ENCODE data around the gene ETFRF1.
A peak's percentile ranks its signal among the peaks of the same experiment; 100 is the strongest.

ETFRF1 gene

GRCh38 chr12:25195056-25195971, at the start of gene ETFRF1, which contains the start of gene DNAI7:
Gene ETFRF1, plus strand, starts transcription at chr12:25195237. Its CDS starts 8,720 bp downstream, at chr12:25203957.
Gene DNAI7, minus strand, starts transcription at chr12:25195160. Its CDS starts 82 bp downstream, at chr12:25195078.
- peak; percentile 98 for DNase-seq

- DNase-seq = no peak
Observed at GRCh38 chr12:25146686-25147085, 48.4 kb upstream of the ETFRF1 start.

GRCh38 chr12:25151476-25151875, 43.6 kb upstream of the ETFRF1 start:
- no peak for DNase-seq

- no peak for DNase-seq
Observed at GRCh38 chr12:25152055-25152454, 43.0 kb upstream of the ETFRF1 start.

- no peak for DNase-seq
Observed at GRCh38 chr12:25155022-25155576, 39.9 kb upstream of the ETFRF1 start.

GRCh38 chr12:25156061-25156460, 39.0 kb upstream of the ETFRF1 start:
- DNase-seq = no peak

- DNase-seq = no peak
Observed at GRCh38 chr12:25162866-25163265, 32.2 kb upstream of the ETFRF1 start.

- no peak for DNase-seq
Observed at GRCh38 chr12:25182765-25183164, 12.3 kb upstream of the ETFRF1 start.

- DNase-seq = no peak
Observed at GRCh38 chr12:25184132-25184531, 10.9 kb upstream of the ETFRF1 start.

GRCh38 chr12:25186038-25186787, 8.8 kb upstream of the ETFRF1 start:
- DNase-seq = no peak

- no peak for DNase-seq
Observed at GRCh38 chr12:25186788-25187402, 8.1 kb upstream of the ETFRF1 start.

- no peak for DNase-seq
Observed at GRCh38 chr12:25187781-25188180, 7.3 kb upstream of the ETFRF1 start.

- DNase-seq = no peak
Observed at GRCh38 chr12:25189656-25190055, 5.4 kb upstream of the ETFRF1 start.

- DNase-seq = no peak
Observed at GRCh38 chr12:25190793-25191192, 4.2 kb upstream of the ETFRF1 start.

- DNase-seq = no peak
Observed at GRCh38 chr12:25194214-25194613, 823 bp upstream of the ETFRF1 start.

- no peak for DNase-seq
Observed at GRCh38 chr12:25194722-25195055, 348 bp upstream of the ETFRF1 start.

- no peak for DNase-seq
Observed at GRCh38 chr12:25197608-25198007, 2.6 kb downstream of the ETFRF1 start.

- DNase-seq = no peak
Observed at GRCh38 chr12:25200703-25201102, 5.7 kb downstream of the ETFRF1 start.

- DNase-seq = no peak
Observed at GRCh38 chr12:25202137-25202536, 7.1 kb downstream of the ETFRF1 start.

- DNase-seq = no peak
Observed at GRCh38 chr12:25207411-25207810, 12.4 kb downstream of the ETFRF1 start.

GRCh38 chr12:25207846-25208245, 12.8 kb downstream of the ETFRF1 start:
- no peak for DNase-seq

- DNase-seq = no peak
Observed at GRCh38 chr12:25208554-25208953, 13.5 kb downstream of the ETFRF1 start.

- no peak for DNase-seq
Observed at GRCh38 chr12:25213338-25213737, 18.3 kb downstream of the ETFRF1 start.

Measured in CD4-positive, alpha-beta T cell treated with Interleukin-15 for 1 hour (primary cell).